ENCODE measurements around the gene GRN.

Gene GRN

GRCh38 chr17:44348234-44348987 is 3.3 kb downstream of the GRN start:
- no peak for DNase-seq

GRCh38 chr17:44348988-44349364 is 3.9 kb downstream of the GRN start:
- DNase-seq = no peak

- DNase-seq = no peak
These were observed 4.5 kb downstream of the GRN start for GRCh38 chr17:44349553-44350070.

- DNase-seq = peak; percentile 79
These were observed 5.7 kb downstream of the GRN start for GRCh38 chr17:44350733-44351226.

- no peak for DNase-seq
These were observed 6.4 kb downstream of the GRN start for GRCh38 chr17:44351464-44351863.

GRCh38 chr17:44351961-44352827 is 7.1 kb downstream of the GRN start:
- no peak for DNase-seq

GRCh38 chr17:44352828-44353671 is 7.9 kb downstream of the GRN start:
- no peak for DNase-seq

- peak; percentile 29 for DNase-seq
These were observed 8.7 kb downstream of the GRN start for GRCh38 chr17:44353672-44354331.

- peak; percentile 70 for DNase-seq
These were observed 9.8 kb downstream of the GRN start for GRCh38 chr17:44354582-44355561.

- DNase-seq = no peak
These were observed 10.6 kb downstream of the GRN start for GRCh38 chr17:44355642-44356099.

GRCh38 chr17:44356241-44356640 is 11.1 kb downstream of the GRN start:
- DNase-seq = no peak

GRCh38 chr17:44358066-44358465 is 13.0 kb downstream of the GRN start:
- DNase-seq = no peak

- DNase-seq = no peak
These were observed 13.9 kb downstream of the GRN start for GRCh38 chr17:44359006-44359405.

- no peak for DNase-seq
These were observed 14.5 kb downstream of the GRN start for GRCh38 chr17:44359458-44360143.

- DNase-seq = no peak
These were observed 15.0 kb downstream of the GRN start for GRCh38 chr17:44360144-44360533.

- DNase-seq = no peak
These were observed 15.7 kb downstream of the GRN start for GRCh38 chr17:44360826-44361225.

- no peak for DNase-seq
These were observed 16.5 kb downstream of the GRN start for GRCh38 chr17:44361292-44362260.

- no peak for DNase-seq
These were observed 17.4 kb downstream of the GRN start for GRCh38 chr17:44362459-44362948.

All from activated naive CD4-positive, alpha-beta T cell treated with anti-CD3 and anti-CD28 coated beads, Interleukin-2, amount 50 U/mL, for 16 hours (primary cell).